H1 (cell line): ENCODE results near the gene CLIP3. TPM values are rescaled to one million over a fixed set of nuclear protein-coding genes. Genes with fewer than 3 reads are reported as not detected.

Source experiments
- ASH2L ChIP-seq: fragments of 200-600, 300-600 bp; sonication (generic); IDR thresholded peaks from one replicate; pipeline ENCODE4 v1.7.1; 2017; ENCODE audit warnings: low read length
- POU5F1 ChIP-seq: IDR thresholded peaks from 2 replicates; pipeline ENCODE4 v1.6.1; 2011; ENCODE audit warnings: low read depth, mild to moderate bottlenecking, low read length, moderate library complexity
- RFX5 ChIP-seq: IDR thresholded peaks from 2 replicates; pipeline ENCODE4 v1.6.1; 2011; ENCODE audit warnings: low read depth, low read length, improper control_type of control experiment, borderline replicate concordance
- RNF2 ChIP-seq: fragments of 200-900, 300-1000 bp; sonication (generic); IDR thresholded peaks from 2 replicates; pipeline ENCODE4 v1.7.1; 2016; ENCODE audit warnings: borderline replicate concordance, low read depth, mild to moderate bottlenecking, antibody characterized with exemption, low read length; ENCODE audit not compliant: poor library complexity, severe bottlenecking; ENCODE audit errors: missing control alignments
- RXRA ChIP-seq: IDR thresholded peaks from 2 replicates; pipeline ENCODE4 v1.6.1; 2011; ENCODE audit warnings: low read depth, mild to moderate bottlenecking, low read length, moderate library complexity; ENCODE audit not compliant: insufficient read depth
- TEAD4 ChIP-seq: IDR thresholded peaks from 2 replicates; pipeline ENCODE4 v1.6.1; 2012; ENCODE audit warnings: low read depth, low read length, inconsistent platforms, mixed read lengths
- polyA plus RNA-seq, 7 experiments: library from polyadenylated mRNA; depleted of rRNA in 3 of 7; stranded (reverse) in 5 of 7; unstranded in 2 of 7; fragments of >200 nt in 5 of 7; fragments of 200-250 nt in 2 of 7; gene quantifications; 1 replicate in 5 of 7; 2 replicates in 1 of 7; 4 replicates in 1 of 7; pipeline versions ENCODE4 v1.2.1 to v1.2.3, GENCODE V29; 2011 to 2013; ENCODE audit warnings: missing spikeins in 2 of 7, mixed read lengths in 2 of 7
- total RNA-seq: library from RNA; stranded (reverse); fragmentation: NEBNext Ultra II Directional; extraction: Animal tissue kit (Norgen Biotek cat#: 25700); gene quantifications from 2 replicates; pipeline ENCODE4 v1.2.1, GENCODE V29; 2021
- TF ChIP-seq, protein P1 (sequence below): IDR thresholded peaks from 2 replicates; pipeline ENCODE4 v1.6.1; 2011; ENCODE audit warnings: low read length, improper control_type of control experiment
- TF ChIP-seq, protein P2 (sequence below): fragments of 300-600 bp; sonication (generic); IDR thresholded peaks from 2 replicates; pipeline ENCODE4 v1.7.1; 2012; ENCODE audit warnings: low read length, moderate library complexity, mild to moderate bottlenecking, inconsistent platforms; ENCODE audit not compliant: insufficient replicate concordance

CLIP3 gene
- total and polyA plus RNA-seq, 2 of the 8 experiments (the other 6 are each of a cell fraction or from before 2014, with no cell fraction given): 5.9 to 21.7 TPM

DNA sequence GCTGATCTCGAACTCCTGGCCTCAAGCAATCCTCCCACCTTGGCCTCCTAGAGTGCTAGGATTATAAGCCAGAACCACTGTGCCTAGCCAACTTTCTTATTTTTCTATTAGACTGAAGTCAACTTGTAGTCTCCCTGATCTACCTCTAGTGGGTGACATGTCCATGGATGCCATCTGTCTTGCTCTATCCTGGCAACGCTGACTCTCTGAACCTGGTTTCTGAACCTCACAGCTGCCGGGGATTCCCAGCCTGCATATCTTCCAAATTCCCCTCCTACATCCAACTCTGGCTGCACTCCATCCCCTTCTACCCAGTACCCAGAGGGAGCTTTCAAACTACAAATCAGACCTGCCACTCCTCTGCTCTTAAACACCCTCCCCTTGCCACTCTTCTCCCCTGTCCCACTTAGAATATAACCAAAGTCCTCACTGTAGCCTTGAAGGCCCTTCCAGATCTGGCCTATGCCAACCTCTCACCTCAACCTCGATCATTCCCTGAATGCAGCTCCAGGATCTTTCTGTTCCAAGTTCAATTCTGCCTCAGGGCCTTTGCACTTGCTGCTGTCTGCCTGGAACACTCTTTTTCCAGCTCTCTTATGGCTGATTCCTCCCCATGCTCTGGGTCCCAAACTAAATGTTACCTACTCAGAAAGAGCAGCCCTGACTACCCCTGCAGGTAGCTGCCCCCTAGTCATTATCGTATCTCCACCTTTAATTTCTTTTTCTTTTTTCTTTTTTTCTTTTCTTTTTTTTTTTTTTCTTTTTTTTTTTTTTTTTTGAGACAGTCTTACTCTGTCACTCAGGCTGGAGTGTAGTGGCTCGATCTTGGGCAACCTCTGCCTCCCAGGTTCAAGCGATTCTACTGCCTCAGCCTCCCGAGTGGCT is 2.2 kb downstream of the CLIP3 start (continued):
- TF ChIP-seq, protein P1, sequence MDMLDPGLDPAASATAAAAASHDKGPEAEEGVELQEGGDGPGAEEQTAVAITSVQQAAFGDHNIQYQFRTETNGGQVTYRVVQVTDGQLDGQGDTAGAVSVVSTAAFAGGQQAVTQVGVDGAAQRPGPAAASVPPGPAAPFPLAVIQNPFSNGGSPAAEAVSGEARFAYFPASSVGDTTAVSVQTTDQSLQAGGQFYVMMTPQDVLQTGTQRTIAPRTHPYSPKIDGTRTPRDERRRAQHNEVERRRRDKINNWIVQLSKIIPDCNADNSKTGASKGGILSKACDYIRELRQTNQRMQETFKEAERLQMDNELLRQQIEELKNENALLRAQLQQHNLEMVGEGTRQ: no peak
- TF ChIP-seq RXRA (no peak), RNF2 (no peak), ASH2L (no peak), TEAD4 (no peak), POU5F1 (no peak), RFX5 (no peak)
- TF ChIP-seq, protein P2, sequence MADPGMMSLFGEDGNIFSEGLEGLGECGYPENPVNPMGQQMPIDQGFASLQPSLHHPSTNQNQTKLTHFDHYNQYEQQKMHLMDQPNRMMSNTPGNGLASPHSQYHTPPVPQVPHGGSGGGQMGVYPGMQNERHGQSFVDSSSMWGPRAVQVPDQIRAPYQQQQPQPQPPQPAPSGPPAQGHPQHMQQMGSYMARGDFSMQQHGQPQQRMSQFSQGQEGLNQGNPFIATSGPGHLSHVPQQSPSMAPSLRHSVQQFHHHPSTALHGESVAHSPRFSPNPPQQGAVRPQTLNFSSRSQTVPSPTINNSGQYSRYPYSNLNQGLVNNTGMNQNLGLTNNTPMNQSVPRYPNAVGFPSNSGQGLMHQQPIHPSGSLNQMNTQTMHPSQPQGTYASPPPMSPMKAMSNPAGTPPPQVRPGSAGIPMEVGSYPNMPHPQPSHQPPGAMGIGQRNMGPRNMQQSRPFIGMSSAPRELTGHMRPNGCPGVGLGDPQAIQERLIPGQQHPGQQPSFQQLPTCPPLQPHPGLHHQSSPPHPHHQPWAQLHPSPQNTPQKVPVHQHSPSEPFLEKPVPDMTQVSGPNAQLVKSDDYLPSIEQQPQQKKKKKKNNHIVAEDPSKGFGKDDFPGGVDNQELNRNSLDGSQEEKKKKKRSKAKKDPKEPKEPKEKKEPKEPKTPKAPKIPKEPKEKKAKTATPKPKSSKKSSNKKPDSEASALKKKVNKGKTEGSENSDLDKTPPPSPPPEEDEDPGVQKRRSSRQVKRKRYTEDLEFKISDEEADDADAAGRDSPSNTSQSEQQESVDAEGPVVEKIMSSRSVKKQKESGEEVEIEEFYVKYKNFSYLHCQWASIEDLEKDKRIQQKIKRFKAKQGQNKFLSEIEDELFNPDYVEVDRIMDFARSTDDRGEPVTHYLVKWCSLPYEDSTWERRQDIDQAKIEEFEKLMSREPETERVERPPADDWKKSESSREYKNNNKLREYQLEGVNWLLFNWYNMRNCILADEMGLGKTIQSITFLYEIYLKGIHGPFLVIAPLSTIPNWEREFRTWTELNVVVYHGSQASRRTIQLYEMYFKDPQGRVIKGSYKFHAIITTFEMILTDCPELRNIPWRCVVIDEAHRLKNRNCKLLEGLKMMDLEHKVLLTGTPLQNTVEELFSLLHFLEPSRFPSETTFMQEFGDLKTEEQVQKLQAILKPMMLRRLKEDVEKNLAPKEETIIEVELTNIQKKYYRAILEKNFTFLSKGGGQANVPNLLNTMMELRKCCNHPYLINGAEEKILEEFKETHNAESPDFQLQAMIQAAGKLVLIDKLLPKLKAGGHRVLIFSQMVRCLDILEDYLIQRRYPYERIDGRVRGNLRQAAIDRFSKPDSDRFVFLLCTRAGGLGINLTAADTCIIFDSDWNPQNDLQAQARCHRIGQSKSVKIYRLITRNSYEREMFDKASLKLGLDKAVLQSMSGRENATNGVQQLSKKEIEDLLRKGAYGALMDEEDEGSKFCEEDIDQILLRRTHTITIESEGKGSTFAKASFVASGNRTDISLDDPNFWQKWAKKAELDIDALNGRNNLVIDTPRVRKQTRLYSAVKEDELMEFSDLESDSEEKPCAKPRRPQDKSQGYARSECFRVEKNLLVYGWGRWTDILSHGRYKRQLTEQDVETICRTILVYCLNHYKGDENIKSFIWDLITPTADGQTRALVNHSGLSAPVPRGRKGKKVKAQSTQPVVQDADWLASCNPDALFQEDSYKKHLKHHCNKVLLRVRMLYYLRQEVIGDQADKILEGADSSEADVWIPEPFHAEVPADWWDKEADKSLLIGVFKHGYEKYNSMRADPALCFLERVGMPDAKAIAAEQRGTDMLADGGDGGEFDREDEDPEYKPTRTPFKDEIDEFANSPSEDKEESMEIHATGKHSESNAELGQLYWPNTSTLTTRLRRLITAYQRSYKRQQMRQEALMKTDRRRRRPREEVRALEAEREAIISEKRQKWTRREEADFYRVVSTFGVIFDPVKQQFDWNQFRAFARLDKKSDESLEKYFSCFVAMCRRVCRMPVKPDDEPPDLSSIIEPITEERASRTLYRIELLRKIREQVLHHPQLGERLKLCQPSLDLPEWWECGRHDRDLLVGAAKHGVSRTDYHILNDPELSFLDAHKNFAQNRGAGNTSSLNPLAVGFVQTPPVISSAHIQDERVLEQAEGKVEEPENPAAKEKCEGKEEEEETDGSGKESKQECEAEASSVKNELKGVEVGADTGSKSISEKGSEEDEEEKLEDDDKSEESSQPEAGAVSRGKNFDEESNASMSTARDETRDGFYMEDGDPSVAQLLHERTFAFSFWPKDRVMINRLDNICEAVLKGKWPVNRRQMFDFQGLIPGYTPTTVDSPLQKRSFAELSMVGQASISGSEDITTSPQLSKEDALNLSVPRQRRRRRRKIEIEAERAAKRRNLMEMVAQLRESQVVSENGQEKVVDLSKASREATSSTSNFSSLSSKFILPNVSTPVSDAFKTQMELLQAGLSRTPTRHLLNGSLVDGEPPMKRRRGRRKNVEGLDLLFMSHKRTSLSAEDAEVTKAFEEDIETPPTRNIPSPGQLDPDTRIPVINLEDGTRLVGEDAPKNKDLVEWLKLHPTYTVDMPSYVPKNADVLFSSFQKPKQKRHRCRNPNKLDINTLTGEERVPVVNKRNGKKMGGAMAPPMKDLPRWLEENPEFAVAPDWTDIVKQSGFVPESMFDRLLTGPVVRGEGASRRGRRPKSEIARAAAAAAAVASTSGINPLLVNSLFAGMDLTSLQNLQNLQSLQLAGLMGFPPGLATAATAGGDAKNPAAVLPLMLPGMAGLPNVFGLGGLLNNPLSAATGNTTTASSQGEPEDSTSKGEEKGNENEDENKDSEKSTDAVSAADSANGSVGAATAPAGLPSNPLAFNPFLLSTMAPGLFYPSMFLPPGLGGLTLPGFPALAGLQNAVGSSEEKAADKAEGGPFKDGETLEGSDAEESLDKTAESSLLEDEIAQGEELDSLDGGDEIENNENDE: no peak
